ENCODE results near the gene MAFG.

MAFG gene

DNA sequence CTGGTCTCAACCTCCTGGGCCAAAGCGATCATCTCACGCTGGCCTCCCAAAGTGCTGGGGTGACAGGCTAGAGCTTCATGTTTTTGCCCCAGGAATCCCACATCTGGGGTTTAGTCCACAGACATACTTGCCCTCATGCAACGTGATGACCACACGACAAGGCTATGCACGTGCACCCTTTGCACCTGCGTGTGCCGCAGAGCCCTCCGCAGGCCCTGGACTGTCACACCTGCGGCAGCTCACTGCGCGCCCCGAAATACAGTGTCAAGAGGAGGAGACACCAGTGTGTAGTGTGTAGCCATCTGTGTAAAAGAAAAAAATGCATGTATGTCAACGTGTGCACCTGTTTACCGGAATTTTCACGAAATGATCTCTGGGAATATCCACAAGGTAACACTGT, 23.0 kb upstream of the MAFG start:
- TF ChIP-seq FOXM1 (IDR thresholded peaks at IDR 0.05; ENCODE audit: borderline replicate concordance, low read depth) (no peak), CEBPB (IDR thresholded peaks at IDR 0.05) (no peak), CREB1 (IDR thresholded peaks at IDR 0.05; ENCODE audit: low read depth) (no peak), TEAD4 (IDR thresholded peaks at IDR 0.05) (no peak), EP300 (IDR thresholded peaks at IDR 0.05; ENCODE audit: borderline replicate concordance) (no peak), ZBTB7A (IDR thresholded peaks at IDR 0.05; ENCODE audit: low read depth) (no peak), YY1 (IDR thresholded peaks at IDR 0.05; ENCODE audit: low read depth) (no peak), RAD21 (IDR thresholded peaks at IDR 0.05; ENCODE audit: low read depth) (no peak), EGR1 (IDR thresholded peaks at IDR 0.05) (no peak), NFIC (IDR thresholded peaks at IDR 0.05) (no peak), TAF1 (IDR thresholded peaks at IDR 0.05; ENCODE audit: low read depth) (no peak), TCF12 (IDR thresholded peaks at IDR 0.05; ENCODE audit: low read depth) (no peak)
- TF ChIP-seq, protein P1, sequence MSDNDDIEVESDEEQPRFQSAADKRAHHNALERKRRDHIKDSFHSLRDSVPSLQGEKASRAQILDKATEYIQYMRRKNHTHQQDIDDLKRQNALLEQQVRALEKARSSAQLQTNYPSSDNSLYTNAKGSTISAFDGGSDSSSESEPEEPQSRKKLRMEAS (IDR thresholded peaks at IDR 0.05), result no peak
- TF ChIP-seq, protein P2, sequence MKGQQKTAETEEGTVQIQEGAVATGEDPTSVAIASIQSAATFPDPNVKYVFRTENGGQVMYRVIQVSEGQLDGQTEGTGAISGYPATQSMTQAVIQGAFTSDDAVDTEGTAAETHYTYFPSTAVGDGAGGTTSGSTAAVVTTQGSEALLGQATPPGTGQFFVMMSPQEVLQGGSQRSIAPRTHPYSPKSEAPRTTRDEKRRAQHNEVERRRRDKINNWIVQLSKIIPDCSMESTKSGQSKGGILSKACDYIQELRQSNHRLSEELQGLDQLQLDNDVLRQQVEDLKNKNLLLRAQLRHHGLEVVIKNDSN (IDR thresholded peaks at IDR 0.05), result no peak
- TF ChIP-seq, protein P3, sequence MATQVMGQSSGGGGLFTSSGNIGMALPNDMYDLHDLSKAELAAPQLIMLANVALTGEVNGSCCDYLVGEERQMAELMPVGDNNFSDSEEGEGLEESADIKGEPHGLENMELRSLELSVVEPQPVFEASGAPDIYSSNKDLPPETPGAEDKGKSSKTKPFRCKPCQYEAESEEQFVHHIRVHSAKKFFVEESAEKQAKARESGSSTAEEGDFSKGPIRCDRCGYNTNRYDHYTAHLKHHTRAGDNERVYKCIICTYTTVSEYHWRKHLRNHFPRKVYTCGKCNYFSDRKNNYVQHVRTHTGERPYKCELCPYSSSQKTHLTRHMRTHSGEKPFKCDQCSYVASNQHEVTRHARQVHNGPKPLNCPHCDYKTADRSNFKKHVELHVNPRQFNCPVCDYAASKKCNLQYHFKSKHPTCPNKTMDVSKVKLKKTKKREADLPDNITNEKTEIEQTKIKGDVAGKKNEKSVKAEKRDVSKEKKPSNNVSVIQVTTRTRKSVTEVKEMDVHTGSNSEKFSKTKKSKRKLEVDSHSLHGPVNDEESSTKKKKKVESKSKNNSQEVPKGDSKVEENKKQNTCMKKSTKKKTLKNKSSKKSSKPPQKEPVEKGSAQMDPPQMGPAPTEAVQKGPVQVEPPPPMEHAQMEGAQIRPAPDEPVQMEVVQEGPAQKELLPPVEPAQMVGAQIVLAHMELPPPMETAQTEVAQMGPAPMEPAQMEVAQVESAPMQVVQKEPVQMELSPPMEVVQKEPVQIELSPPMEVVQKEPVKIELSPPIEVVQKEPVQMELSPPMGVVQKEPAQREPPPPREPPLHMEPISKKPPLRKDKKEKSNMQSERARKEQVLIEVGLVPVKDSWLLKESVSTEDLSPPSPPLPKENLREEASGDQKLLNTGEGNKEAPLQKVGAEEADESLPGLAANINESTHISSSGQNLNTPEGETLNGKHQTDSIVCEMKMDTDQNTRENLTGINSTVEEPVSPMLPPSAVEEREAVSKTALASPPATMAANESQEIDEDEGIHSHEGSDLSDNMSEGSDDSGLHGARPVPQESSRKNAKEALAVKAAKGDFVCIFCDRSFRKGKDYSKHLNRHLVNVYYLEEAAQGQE (IDR thresholded peaks at IDR 0.05; ENCODE audit: low read depth), result no peak

DNA sequence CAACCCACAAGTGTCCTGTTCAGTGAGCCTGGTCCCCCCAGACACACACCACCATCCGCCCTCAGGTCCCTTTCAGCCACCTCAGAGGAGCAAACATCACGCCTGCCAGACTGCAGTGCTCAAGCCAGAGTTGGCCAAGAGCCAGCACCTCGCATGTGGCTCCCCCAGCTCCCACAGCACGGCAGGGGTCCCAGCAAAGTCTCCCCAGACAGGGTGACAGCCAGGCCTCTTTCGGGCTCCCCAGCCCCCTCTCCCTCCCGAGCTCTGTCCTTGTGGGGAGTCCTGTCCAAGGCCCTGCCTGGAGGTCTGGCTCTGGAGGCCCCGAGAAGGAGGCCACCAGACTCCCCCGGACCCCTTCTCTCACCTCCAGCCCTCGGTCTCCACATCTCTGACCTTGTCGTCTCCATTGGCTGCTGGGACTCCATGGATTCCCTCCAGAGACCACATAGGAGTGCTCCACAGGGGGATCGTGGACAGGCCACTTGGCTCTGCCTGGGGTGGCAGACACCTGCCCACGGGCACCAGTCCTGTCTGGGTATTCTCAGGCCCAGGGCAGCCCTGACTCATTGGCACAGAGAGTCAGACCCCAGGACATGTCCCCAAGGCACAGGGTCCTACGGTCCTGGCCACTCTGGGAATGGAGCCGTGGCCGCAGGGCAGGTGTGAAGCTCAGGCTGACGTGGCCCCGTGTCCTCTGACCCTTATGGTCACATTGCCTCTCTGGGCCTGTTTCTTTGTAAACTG, 21.3 kb upstream of the MAFG start:
- TF ChIP-seq NFIC (IDR thresholded peaks at IDR 0.05) (0 out of 2 replicates have a peak, but pooled peaks have one; percentile 6), TEAD4 (IDR thresholded peaks at IDR 0.05) (no peak)

DNA sequence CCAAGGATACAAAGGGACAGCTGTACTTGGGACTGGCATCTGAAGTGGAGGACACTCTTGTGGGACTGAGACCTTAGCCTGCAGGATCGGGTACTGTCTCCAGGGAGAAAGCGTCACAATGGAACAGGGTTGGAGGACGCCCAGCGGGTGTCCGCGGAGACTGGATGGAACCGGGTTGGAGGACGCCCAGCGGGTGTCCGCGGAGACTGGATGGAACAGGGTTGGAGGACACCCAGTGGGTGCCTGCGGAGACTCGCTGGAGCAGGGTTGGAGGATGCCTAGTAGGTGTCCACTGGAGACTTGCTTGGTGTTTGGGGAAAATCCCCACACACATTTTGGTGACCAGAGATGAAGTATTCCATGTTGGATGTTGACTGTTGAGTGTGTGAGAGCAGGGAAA, 19.7 kb upstream of the MAFG start, which contains the start of gene MYADML2:
Gene MYADML2, minus strand, starts transcription at position 45 of the 400 bp plus-strand sequence. CDS start 5,492 bp downstream, outside the sequence.
- TF ChIP-seq EP300 (IDR thresholded peaks at IDR 0.05; ENCODE audit: borderline replicate concordance) (no peak), YY1 (IDR thresholded peaks at IDR 0.05; ENCODE audit: low read depth) (no peak), EGR1 (IDR thresholded peaks at IDR 0.05) (no peak), RAD21 (IDR thresholded peaks at IDR 0.05; ENCODE audit: low read depth) (no peak), TCF12 (IDR thresholded peaks at IDR 0.05; ENCODE audit: low read depth) (no peak), FOXM1 (IDR thresholded peaks at IDR 0.05; ENCODE audit: borderline replicate concordance, low read depth) (no peak), NFIC (IDR thresholded peaks at IDR 0.05) (no peak), CREB1 (IDR thresholded peaks at IDR 0.05; ENCODE audit: low read depth) (no peak), CEBPB (IDR thresholded peaks at IDR 0.05) (no peak), ZBTB7A (IDR thresholded peaks at IDR 0.05; ENCODE audit: low read depth) (no peak)
- TF ChIP-seq, protein P1 (IDR thresholded peaks at IDR 0.05), result no peak
- TF ChIP-seq, protein P2 (IDR thresholded peaks at IDR 0.05), result no peak

DNA sequence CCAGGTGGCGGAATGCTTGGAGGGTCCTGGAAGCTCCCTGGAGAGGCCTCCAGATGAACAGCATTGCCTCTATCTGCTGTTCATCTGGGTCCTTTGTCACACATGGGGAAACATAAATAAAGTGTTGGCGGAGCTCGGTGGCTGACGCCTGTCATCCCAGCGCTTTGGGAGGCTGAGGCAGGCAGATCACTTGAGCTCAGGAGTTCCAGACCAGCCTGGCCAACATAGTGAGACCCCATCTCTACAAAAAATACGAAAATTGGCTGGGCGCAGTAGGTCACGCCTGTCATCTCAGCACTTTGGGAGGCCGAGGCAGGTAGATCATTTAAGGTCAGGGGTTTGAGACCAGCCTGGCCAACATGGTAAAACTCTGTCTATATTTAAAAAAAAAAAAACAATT, 17.3 kb upstream of the MAFG start:
- TF ChIP-seq EGR1 (IDR thresholded peaks at IDR 0.05) (no peak), TEAD4 (IDR thresholded peaks at IDR 0.05) (no peak), TAF1 (IDR thresholded peaks at IDR 0.05; ENCODE audit: low read depth) (no peak), NFIC (IDR thresholded peaks at IDR 0.05) (no peak), TCF12 (IDR thresholded peaks at IDR 0.05; ENCODE audit: low read depth) (no peak), YY1 (IDR thresholded peaks at IDR 0.05; ENCODE audit: low read depth) (no peak), EP300 (IDR thresholded peaks at IDR 0.05; ENCODE audit: borderline replicate concordance) (no peak), FOXM1 (IDR thresholded peaks at IDR 0.05; ENCODE audit: borderline replicate concordance, low read depth) (no peak), CEBPB (IDR thresholded peaks at IDR 0.05) (no peak), CREB1 (IDR thresholded peaks at IDR 0.05; ENCODE audit: low read depth) (no peak), RAD21 (IDR thresholded peaks at IDR 0.05; ENCODE audit: low read depth) (no peak), ZBTB7A (IDR thresholded peaks at IDR 0.05; ENCODE audit: low read depth) (no peak)
- TF ChIP-seq, protein P2 (IDR thresholded peaks at IDR 0.05), result no peak
- TF ChIP-seq, protein P1 (IDR thresholded peaks at IDR 0.05), result no peak
- TF ChIP-seq, protein P3 (IDR thresholded peaks at IDR 0.05; ENCODE audit: low read depth), result no peak

DNA sequence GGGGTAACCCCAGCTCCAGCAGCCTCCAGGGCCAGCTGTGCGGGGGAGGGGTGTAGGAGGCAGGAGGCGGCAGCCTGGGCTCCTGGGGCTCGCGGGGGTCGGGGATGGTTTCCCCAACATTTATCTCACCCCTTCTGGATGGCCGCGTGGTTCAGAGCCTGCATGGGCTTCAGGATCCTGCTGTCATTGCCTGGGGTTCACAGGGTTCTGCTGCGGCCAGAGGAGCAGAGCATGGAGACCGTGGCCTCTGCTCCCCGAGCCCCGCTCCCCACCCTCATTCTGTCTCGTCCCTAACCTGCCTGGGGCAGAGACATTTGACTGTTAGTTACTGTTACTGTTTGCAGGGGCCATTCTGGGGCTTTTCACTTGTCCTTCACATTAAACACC, 14.6 kb upstream of the MAFG start:
- TF ChIP-seq CEBPB (IDR thresholded peaks at IDR 0.05) (no peak), TAF1 (IDR thresholded peaks at IDR 0.05; ENCODE audit: low read depth) (no peak)
- TF ChIP-seq, protein P2 (IDR thresholded peaks at IDR 0.05), result no peak

Measured in Ishikawa (cell line).